Omental fat pad (tissue), 4 donors: Measurements from ENCODE around the gene JAKMIP3. TPM values are rescaled to one million over a fixed set of nuclear protein-coding genes. Genes with fewer than 3 reads are reported as not detected.

ENCODE experiments used
- ATAC-seq: fragments of 150-250 bp; one replicate; pipeline ENCODE4 v1.9.1; 2016; ENCODE audit warnings: mild to moderate bottlenecking, moderate library complexity; ENCODE audit not compliant: low FRiP score
- DNase-seq: peaks from one replicate; pipeline ENCODE4 v3.0.0-alpha.2; 2019; ENCODE audit warnings: low spot score
- total RNA-seq, 4 donors: library from RNA; depleted of rRNA; stranded (reverse); fragments of >200 nt; gene quantifications; one replicate each; pipeline ENCODE4 v1.1.0, GENCODE V29; 2016
- TF ChIP-seq, protein P1 (sequence below), 3 donors: fragments of 450-650 bp; IDR thresholded peaks; one replicate each; pipeline ENCODE4 v1.5.1; 2016 to 2017; ENCODE audit warnings: antibody characterized with exemption in 3 of 3, mild to moderate bottlenecking in 3 of 3, moderate library complexity in 2 of 3

The JAKMIP3 gene
- total RNA-seq, 4 donors from 2014 or later = 0.13 to 0.79 (median 0.37) TPM

DNA sequence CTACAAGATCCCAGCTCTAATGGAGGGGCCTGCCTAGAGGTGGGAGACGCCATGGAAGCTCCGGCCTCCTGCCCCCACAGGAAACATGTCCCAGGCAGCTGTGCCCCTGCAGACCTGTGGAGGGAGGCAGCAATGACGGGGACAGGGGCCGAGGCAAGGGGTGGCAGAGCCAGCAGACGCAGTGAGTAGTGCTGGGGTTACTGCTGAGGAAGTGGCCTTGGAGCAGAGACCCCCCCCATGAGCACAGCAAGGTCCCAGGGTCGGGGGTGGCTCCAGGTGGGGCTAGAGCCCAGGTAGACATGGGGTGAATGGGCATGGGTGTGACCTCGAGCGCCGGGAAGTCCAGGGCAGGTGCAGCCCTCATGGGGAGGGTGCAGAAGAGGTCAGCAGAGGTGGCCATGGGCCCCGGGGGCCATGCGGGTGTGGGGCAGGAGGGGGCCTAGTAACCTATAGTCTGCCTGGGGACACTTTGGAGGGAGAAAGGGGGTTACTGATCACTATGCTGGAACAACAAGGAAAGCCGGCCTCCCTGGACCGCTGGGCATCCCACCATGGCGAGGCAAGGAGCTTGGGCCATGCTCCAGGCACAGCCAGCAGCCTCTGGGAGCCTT, 45.5 kb downstream of the JAKMIP3 start:
- no peak for ATAC-seq
- DNase-seq = no peak
- TF ChIP-seq, protein P1, sequence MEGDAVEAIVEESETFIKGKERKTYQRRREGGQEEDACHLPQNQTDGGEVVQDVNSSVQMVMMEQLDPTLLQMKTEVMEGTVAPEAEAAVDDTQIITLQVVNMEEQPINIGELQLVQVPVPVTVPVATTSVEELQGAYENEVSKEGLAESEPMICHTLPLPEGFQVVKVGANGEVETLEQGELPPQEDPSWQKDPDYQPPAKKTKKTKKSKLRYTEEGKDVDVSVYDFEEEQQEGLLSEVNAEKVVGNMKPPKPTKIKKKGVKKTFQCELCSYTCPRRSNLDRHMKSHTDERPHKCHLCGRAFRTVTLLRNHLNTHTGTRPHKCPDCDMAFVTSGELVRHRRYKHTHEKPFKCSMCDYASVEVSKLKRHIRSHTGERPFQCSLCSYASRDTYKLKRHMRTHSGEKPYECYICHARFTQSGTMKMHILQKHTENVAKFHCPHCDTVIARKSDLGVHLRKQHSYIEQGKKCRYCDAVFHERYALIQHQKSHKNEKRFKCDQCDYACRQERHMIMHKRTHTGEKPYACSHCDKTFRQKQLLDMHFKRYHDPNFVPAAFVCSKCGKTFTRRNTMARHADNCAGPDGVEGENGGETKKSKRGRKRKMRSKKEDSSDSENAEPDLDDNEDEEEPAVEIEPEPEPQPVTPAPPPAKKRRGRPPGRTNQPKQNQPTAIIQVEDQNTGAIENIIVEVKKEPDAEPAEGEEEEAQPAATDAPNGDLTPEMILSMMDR (IDR thresholded peaks at IDR 0.05) = no peak

DNA sequence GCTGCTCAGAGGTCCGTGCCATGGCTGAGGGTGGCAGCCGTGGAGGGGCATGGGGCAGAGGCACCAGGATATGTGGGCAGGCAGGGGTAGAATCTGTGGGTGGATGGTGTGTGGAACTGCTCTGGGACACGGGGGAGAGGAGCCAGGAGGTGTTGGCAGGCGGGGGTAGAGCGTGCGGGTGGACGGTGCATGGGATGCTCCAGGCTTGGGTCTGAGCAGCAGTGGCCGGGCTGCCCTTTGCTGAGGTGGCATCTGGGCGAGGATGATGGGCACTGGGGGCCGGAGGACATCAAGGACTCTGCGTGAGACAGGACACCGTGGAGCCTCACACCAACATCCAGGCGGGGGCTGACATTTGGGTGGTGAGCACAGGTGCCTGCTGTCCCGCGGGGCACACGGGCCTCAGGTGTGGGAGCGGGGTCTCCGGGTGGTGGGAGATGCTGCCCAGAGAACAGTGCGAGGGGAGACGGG, 46.2 kb downstream of the JAKMIP3 start:
- TF ChIP-seq, protein P1 (IDR thresholded peaks at IDR 0.05) = no peak
- ATAC-seq = no peak
- no peak for DNase-seq

DNA sequence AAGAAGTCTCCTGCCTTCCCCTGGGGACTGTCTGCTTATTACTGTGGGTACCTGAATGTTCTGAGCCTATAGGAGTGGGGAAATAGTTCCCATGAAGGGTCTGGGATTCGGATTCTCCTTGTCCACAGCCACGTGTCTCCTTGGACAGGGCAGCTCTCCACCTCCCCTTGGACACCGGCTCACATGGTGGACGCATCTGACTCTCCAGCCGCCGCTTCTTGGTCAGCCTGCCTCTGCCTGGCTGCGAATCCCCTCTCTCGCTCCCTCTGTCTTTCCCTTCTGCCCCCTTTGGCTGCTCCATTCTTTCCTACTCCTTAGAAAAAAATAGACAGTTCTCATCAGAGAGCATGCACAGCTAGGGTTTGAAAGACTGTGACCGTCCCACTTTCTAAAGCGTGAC, 46.9 kb downstream of the JAKMIP3 start:
- no peak for ATAC-seq
- TF ChIP-seq, protein P1 (IDR thresholded peaks at IDR 0.05) = no peak
- DNase-seq = no peak

DNA sequence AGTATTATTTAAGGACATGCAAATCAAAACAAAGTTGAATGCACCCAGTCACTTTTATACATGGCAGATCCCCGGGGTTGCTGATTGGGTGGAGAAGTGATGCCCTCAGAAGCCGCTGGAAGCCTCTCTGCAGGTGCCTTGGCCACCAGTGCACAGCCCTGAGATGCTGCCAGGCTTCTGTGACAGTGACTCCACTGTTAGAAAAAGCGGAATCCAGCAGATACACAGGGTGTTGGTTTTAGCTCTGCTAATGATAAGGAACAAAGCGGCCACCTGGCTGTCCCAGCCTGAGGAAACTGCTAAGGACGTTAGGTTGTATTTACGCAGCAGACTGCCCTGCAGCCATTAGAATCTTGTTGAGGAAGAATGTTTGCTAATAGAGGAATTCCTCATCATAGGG, 47.5 kb downstream of the JAKMIP3 start:
- ATAC-seq (no peak), DNase-seq (no peak)

DNA sequence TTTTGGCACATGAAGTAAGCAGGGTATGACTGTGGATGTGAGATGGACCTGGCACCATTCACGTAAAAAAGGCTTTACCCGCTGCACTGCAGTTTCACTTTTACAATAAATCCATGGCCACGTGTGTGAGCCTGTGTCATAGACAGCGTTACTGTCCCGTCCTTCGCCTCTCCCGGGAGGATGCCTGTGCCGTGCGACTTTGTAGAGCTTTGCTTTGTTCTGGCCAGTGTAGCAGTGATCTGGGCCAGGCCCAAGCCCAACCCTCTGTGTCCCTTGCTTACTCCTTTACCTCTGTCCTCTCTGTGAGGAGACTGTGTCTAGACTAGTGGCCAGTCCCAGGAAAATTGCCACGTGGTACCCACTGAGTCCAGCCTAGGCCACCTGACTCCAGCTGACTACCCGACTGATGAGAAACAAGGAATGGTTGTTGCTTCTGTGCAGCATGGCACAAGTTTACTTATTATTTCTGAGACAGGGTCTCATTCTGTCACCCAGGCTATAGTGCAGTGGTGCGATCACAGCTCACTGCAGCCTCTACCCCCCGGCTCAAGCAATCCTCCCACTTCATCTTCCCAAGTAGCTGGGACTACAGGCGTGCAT, 48.1 kb downstream of the JAKMIP3 start:
- ATAC-seq (no peak), DNase-seq (no peak)
- TF ChIP-seq, protein P1 (IDR thresholded peaks at IDR 0.05) = no peak

More for the DNA sequence above, 47.5 kb downstream of the JAKMIP3 start:
- TF ChIP-seq, protein P1 (IDR thresholded peaks at IDR 0.05) = no peak

DNA sequence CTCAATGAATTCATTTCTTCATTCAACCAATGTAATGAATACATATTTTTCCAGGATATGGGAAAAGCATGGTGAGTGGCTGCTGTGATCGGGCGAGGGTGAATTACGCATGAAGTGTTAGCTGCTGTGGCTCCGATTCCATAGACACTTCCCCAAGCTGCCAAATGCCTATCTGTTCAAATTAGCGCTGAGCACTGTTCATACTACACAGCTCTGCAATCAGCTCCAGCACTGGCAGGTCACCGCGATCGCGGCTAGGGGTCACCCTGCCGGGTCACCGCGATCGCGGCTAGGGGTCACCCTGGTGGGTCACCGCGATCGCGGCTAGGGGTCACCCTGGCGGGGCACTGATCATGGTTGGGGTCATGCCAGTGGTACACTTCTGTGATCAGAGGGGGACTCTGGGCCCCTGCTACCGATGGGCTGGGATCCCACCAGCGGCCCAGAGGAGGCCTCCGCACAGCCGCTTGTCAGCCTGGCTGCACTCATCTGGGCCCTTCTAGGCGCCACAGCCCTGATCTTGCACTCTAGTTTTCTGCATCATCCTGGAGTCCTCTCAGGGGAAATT, 49.3 kb downstream of the JAKMIP3 start:
- DNase-seq (no peak), ATAC-seq (no peak)

More for the DNA sequence above, 49.3 kb downstream of the JAKMIP3 start:
- TF ChIP-seq, protein P1 (IDR thresholded peaks at IDR 0.05) = no peak

Other genes with a start within 250 kb of the JAKMIP3 start
- gene PPP2R2D, start 164.9 kb upstream of the JAKMIP3 start, total RNA-seq = 10 to 100 TPM; 25.0 to 33.7 (median 28.7) TPM
- gene BNIP3, start 84.0 kb upstream of the JAKMIP3 start, total RNA-seq = 100 to 1,000 TPM in 3 of 4 donors, 10 to 100 TPM in 1; 66.3 to 192 (median 149) TPM
- 1 to 10 TPM in 1 of 4 donors, under 1 TPM in 3; 0.69 to 3.0 (median 0.81) TPM for gene DPYSL4, start 121.0 kb downstream of the JAKMIP3 start, total RNA-seq
- 1 to 10 TPM; 5.0 to 8.9 (median 8.1) TPM for gene STK32C, start 242.0 kb downstream of the JAKMIP3 start, total RNA-seq